ENCODE data around the gene EXOSC9. TPM values are rescaled to one million over a fixed set of nuclear protein-coding genes. Genes with fewer than 3 reads are reported as not detected.

EXOSC9 gene
- total and polyA plus RNA-seq, 2 of the 8 experiments (the other 6 are each of a cell fraction or from before 2014, with no cell fraction given), result 33.2 to 54.9 TPM

GRCh38 chr4:121851354-121851753 is 50.2 kb downstream of the EXOSC9 start (continued):
- no peak for TF ChIP-seq MAFK (IDR thresholded peaks at IDR 0.05; ENCODE audit: low read depth, low read length)

DNA sequence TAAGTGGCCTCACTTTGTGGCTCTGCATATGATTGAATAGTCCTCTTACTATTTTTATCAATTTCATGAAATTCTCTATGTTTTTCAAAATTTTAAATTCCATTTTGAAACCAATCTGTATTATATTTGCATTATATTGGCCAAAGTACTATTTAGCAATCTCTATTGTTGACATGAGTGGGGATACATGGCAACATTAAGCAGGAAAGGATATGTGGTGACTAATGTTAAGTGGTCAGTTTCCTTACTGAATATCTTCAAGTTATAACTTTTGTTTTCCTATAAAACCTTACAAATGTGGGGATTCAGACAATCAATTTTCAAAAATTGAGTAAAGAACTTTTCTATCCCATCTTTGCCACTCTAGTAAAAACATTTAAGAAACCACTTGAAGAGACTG is 59.0 kb downstream of the EXOSC9 start:
- H3K23ac ChIP-seq (ENCODE audit: insufficient read length), result no peak overlapping the region
- ChIA-PET CTCF (ENCODE audit: partially characterized antibody) (no interaction called here), POLR2A (ENCODE audit: partially characterized antibody) (interaction anchor here (1.2 kb wide), 1 partner anchor 9 kb away, joined by 3 read pairs; no protein-coding TSS in a partner anchor)
- DNase-seq (ENCODE audit: low read depth in 1 of 2, low spot score in 2 of 2) (no peak), FAIRE-seq (no peak)
- no peak overlapping the region for H3K4ac ChIP-seq (replicated peaks; ENCODE audit: insufficient read length, low read depth, low read length)
- no peak overlapping the region for H3K27ac ChIP-seq (ENCODE audit: low read depth, low read length)
- H2BK15ac ChIP-seq (ENCODE audit: low read length), result no peak overlapping the region
- H2BK20ac ChIP-seq (ENCODE audit: low read length), result no peak overlapping the region
- H2BK120ac ChIP-seq (replicated peaks; ENCODE audit: low read depth, low read length), result no peak overlapping the region
- no peaks in the 10 kb centered on the region for H3K79me1 ChIP-seq (ENCODE audit: low read depth, low read length)
- no peak overlapping the region for H3K9ac ChIP-seq (replicated peaks in 1 of 4; ENCODE audit: extremely low read depth in 1 of 4, low read depth in 3 of 4, low read length in 3 of 4)
- peaks cover 0 to 18% (median under 1%) of the 10 kb centered on the region in 4 experiments; a peak in 2 of 8 replicates for H3K36me3 ChIP-seq (ENCODE audit: control insufficient read depth in 2 of 4, insufficient read depth in 4 of 4, low read length in 3 of 4)
- H3K23me2 ChIP-seq (ENCODE audit: low read depth, low read length), result no peaks in the 10 kb centered on the region
- no peak overlapping the region for H2BK12ac ChIP-seq (ENCODE audit: low read depth, low read length)
- H3K4me3 ChIP-seq (ENCODE audit: extremely low read depth in 1 of 4, insufficient read depth in 2 of 4, low read depth in 3 of 4, low read length in 4 of 4), result no peak overlapping the region
- no peak overlapping the region for H3K4me2 ChIP-seq (ENCODE audit: insufficient read depth in 1 of 2, low read depth in 2 of 2, low read length in 2 of 2)
- no peaks in the 10 kb centered on the region for H3K27me3 ChIP-seq (replicated peaks in 1 of 4; ENCODE audit: control insufficient read depth in 3 of 4, extremely low read depth in 1 of 4, insufficient read depth in 3 of 4, low read length in 3 of 4)
- H4K5ac ChIP-seq (ENCODE audit: insufficient read length, low read depth, low read length), result no peak overlapping the region
- no peak overlapping the region for H4K91ac ChIP-seq (replicated peaks; ENCODE audit: insufficient read length, low read length)
- H3K14ac ChIP-seq (ENCODE audit: insufficient read length), result no peak overlapping the region
- H3K9me3 ChIP-seq (ENCODE audit: insufficient read depth in 2 of 2, low read depth in 1 of 2, low read length in 1 of 2), result no peaks in the 10 kb centered on the region
- no peak overlapping the region for H2AFZ ChIP-seq (ENCODE audit: low read length)
- H4K8ac ChIP-seq (ENCODE audit: extremely low read depth, insufficient read depth, low read length), result no peak overlapping the region
- no peak overlapping the region for H2AK5ac ChIP-seq (ENCODE audit: low read depth, low read length)
- H4K20me1 ChIP-seq (replicated peaks in 1 of 2; ENCODE audit: control insufficient read depth in 1 of 2, insufficient read depth in 2 of 2, low read length in 2 of 2), result no peaks in the 10 kb centered on the region
- H3K56ac ChIP-seq (replicated peaks; ENCODE audit: insufficient read length, low read depth, low read length), result no peak overlapping the region
- H2BK5ac ChIP-seq (ENCODE audit: low read depth, low read length), result no peak overlapping the region
- no peak overlapping the region for H3K18ac ChIP-seq (ENCODE audit: extremely low read depth, low read length)
- TF ChIP-seq USF2 (IDR thresholded peaks at IDR 0.05; ENCODE audit: low read length), result no peak
- no peaks in the 10 kb centered on the region for H3K79me2 ChIP-seq (ENCODE audit: control insufficient read depth in 1 of 2, insufficient read depth in 2 of 2, low read length in 2 of 2)
- H3K4me1 ChIP-seq (replicated peaks in 1 of 4; ENCODE audit: control insufficient read depth in 3 of 4, insufficient read depth in 4 of 4, low read length in 3 of 4), result no peaks in the 10 kb centered on the region

All from H1 (cell line).